Measurements from ENCODE around the gene FBXL17. TPM values are rescaled to one million over a fixed set of nuclear protein-coding genes. Genes with fewer than 3 reads are reported as not detected.

FBXL17 gene
- total and polyA plus RNA-seq, 9 of the 15 experiments (the other 6 are each of a cell fraction or from before 2014, with no cell fraction given) = 0.32 to 5.4 (median 1.8) TPM

DNA sequence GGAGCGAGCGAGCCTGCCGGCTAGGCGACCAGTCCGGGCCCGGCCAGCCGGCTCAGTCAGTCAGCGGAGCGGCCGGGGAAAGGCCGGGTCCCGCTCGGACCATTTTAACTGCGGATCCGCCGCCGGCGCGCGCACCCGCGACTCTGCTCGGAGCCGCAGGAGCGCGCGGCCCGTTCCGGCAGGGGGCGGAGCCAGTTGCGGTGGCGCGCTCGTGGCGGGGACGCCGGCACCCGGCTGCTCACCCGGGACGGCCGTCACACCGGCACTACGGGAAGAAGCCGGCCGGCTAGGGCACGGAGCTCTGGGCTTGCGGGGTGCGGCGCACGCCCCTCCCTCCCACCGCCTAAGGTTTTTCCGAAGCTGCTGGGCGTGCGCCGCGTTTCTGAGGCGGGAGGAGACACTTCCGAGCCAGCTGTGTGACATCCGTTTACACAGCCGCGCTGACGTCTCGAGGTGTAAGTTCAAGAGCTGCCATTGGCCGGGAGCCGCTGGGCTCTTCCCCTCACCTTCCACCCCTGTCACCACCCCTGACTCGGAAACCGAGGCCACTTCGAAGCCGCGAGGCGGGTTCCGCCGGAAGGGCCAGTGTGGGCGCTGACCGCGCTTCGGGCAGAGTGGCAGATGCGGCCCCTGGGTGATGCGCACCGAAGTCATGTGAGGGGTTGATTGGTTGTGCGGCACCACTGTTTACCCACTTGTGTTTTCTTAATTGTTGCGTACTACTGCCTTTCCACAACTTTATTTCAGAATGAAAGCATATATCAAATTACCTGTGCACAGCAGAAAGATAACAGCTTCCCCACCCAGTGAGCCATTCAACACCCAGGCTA lies at the start of gene FBXL17 (continued):
- TF ChIP-seq, protein P1, sequence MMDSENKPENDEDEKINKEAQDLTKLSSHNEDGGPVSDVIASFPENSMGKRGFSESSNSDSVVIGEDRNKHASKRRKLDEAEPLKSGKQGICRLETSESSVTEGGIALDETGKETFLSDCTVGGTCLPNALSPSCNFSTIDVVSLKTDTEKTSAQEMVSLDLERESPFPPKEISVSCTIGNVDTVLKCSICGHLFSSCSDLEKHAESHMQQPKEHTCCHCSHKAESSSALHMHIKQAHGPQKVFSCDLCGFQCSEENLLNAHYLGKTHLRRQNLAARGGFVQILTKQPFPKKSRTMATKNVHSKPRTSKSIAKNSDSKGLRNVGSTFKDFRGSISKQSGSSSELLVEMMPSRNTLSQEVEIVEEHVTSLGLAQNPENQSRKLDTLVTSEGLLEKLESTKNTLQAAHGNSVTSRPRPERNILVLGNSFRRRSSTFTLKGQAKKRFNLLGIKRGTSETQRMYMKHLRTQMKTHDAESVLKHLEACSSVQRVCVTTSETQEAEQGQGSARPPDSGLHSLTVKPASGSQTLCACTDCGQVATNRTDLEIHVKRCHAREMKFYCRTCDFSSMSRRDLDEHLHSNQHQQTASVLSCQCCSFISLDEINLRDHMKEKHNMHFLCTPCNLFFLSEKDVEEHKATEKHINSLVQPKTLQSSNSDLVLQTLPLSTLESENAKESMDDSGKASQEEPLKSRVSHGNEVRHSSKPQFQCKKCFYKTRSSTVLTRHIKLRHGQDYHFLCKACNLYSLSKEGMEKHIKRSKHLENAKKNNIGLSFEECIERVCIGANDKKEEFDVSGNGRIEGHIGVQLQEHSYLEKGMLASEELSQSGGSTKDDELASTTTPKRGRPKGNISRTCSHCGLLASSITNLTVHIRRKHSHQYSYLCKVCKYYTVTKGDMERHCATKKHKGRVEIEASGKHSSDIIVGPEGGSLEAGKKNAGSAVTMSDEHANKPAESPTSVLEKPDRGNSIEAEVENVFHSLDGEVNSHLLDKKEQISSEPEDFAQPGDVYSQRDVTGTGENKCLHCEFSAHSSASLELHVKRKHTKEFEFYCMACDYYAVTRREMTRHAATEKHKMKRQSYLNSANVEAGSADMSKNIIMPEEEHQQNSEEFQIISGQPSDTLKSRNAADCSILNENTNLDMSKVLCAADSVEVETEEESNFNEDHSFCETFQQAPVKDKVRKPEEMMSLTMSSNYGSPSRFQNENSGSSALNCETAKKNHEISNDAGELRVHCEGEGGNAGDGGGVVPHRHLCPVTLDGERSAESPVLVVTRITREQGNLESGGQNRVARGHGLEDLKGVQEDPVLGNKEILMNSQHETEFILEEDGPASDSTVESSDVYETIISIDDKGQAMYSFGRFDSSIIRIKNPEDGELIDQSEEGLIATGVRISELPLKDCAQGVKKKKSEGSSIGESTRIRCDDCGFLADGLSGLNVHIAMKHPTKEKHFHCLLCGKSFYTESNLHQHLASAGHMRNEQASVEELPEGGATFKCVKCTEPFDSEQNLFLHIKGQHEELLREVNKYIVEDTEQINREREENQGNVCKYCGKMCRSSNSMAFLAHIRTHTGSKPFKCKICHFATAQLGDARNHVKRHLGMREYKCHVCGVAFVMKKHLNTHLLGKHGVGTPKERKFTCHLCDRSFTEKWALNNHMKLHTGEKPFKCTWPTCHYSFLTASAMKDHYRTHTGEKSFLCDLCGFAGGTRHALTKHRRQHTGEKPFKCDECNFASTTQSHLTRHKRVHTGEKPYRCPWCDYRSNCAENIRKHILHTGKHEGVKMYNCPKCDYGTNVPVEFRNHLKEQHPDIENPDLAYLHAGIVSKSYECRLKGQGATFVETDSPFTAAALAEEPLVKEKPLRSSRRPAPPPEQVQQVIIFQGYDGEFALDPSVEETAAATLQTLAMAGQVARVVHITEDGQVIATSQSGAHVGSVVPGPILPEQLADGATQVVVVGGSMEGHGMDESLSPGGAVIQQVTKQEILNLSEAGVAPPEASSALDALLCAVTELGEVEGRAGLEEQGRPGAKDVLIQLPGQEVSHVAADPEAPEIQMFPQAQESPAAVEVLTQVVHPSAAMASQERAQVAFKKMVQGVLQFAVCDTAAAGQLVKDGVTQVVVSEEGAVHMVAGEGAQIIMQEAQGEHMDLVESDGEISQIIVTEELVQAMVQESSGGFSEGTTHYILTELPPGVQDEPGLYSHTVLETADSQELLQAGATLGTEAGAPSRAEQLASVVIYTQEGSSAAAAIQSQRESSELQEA (IDR thresholded peaks at IDR 0.05; ENCODE audit: low read depth) = 0 out of 2 replicates have a peak, but pooled peaks have one; percentile 16
- TF ChIP-seq, protein P2, sequence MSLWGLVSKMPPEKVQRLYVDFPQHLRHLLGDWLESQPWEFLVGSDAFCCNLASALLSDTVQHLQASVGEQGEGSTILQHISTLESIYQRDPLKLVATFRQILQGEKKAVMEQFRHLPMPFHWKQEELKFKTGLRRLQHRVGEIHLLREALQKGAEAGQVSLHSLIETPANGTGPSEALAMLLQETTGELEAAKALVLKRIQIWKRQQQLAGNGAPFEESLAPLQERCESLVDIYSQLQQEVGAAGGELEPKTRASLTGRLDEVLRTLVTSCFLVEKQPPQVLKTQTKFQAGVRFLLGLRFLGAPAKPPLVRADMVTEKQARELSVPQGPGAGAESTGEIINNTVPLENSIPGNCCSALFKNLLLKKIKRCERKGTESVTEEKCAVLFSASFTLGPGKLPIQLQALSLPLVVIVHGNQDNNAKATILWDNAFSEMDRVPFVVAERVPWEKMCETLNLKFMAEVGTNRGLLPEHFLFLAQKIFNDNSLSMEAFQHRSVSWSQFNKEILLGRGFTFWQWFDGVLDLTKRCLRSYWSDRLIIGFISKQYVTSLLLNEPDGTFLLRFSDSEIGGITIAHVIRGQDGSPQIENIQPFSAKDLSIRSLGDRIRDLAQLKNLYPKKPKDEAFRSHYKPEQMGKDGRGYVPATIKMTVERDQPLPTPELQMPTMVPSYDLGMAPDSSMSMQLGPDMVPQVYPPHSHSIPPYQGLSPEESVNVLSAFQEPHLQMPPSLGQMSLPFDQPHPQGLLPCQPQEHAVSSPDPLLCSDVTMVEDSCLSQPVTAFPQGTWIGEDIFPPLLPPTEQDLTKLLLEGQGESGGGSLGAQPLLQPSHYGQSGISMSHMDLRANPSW (CRISPR knock-in tag; IDR thresholded peaks at IDR 0.05) = no peak
- TF ChIP-seq ATF7 (IDR thresholded peaks at IDR 0.05) (peak; percentile 81), NFIX (CRISPR knock-in tag; IDR thresholded peaks at IDR 0.05; ENCODE audit: low read depth) (no peak), ZNF274 (IDR thresholded peaks at IDR 0.05; ENCODE audit: borderline replicate concordance, low read depth, low read length) (no peak), BRCA1 (IDR thresholded peaks at IDR 0.05) (no peak), BRCA1 (CRISPR knock-in tag; IDR thresholded peaks at IDR 0.05) (0 out of 2 replicates have a peak, but pooled peaks have one; percentile 41), ZNF324 (CRISPR knock-in tag; IDR thresholded peaks at IDR 0.05) (no peak), STAT5A (IDR thresholded peaks at IDR 0.05; ENCODE audit: borderline replicate concordance, low read length) (no peak), ZNF75A (CRISPR knock-in tag; IDR thresholded peaks at IDR 0.05) (no peak), CREM (IDR thresholded peaks at IDR 0.05; ENCODE audit: low read depth) (peak; percentile 92), TAF1 (IDR thresholded peaks at IDR 0.05; ENCODE audit: control insufficient read depth, extremely low read depth, insufficient read depth, low read length, severe bottlenecking) (peak; percentile 79), ELF4 (CRISPR knock-in tag; IDR thresholded peaks at IDR 0.05) (0 out of 2 replicates have a peak, but pooled peaks have one; percentile 5)
- TF ChIP-seq, protein P3, sequence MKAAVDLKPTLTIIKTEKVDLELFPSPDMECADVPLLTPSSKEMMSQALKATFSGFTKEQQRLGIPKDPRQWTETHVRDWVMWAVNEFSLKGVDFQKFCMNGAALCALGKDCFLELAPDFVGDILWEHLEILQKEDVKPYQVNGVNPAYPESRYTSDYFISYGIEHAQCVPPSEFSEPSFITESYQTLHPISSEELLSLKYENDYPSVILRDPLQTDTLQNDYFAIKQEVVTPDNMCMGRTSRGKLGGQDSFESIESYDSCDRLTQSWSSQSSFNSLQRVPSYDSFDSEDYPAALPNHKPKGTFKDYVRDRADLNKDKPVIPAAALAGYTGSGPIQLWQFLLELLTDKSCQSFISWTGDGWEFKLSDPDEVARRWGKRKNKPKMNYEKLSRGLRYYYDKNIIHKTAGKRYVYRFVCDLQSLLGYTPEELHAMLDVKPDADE (conservative IDR thresholded peaks at IDR 0.05; ENCODE audit: control insufficient read depth, low read depth, low read length) = peak; percentile 65; the same call in 1 of the 2 replicates

Data from K562 (cell line).